Uterus (tissue), 4 donors: ENCODE measurements around the gene ZC3H12A. TPM values are rescaled to one million over a fixed set of nuclear protein-coding genes. Genes with fewer than 3 reads are reported as not detected.

Source experiments
- DNase-seq, 2 donors: peaks; one replicate each; pipeline ENCODE4 v3.0.0-alpha.2; 2019 to 2020
- H3K27ac ChIP-seq, 2 donors: fragments of 200-600 bp; sonication (generic); 1 replicate in 1 of 2; 2 replicates in 1 of 2; pipeline ENCODE4 v1.5.1; 2016 to 2018
- H3K27me3 ChIP-seq, 2 donors: fragments of 200-600 bp; sonication (generic); one replicate each; pipeline ENCODE4 v1.5.1; 2018 to 2019; ENCODE audit warnings: control low read depth in 1 of 2
- H3K36me3 ChIP-seq, 2 donors: fragments of 200-600 bp; sonication (generic); one replicate each; pipeline ENCODE4 v1.5.1; 2019; ENCODE audit warnings: control low read depth in 1 of 2
- H3K4me1 ChIP-seq, 2 donors: fragments of 200-600 bp; sonication (generic); one replicate each; pipeline ENCODE4 v1.5.1; 2018 to 2019; ENCODE audit warnings: control low read depth in 1 of 2
- H3K4me3 ChIP-seq, 2 donors: fragments of 200-600 bp; sonication (generic); 1 replicate in 1 of 2; 2 replicates in 1 of 2; pipeline ENCODE4 v1.5.1; 2018 to 2019; ENCODE audit warnings: mild to moderate bottlenecking in 1 of 2
- H3K9me3 ChIP-seq, 2 donors: fragments of 200-600 bp; sonication (generic); one replicate each; pipeline ENCODE4 v1.5.1; 2019; ENCODE audit warnings: control low read depth in 1 of 2
- POLR2A ChIP-seq, 2 donors: fragments of 450-650 bp; IDR thresholded peaks; one replicate each; pipeline ENCODE4 v1.6.1; 2016; ENCODE audit warnings: antibody characterized with exemption in 2 of 2, mild to moderate bottlenecking in 1 of 2, moderate library complexity in 1 of 2
- intact Hi-C: fragments of 100-400 bp; cut with DNase I; formaldehyde crosslinking; loops from one replicate; pipeline ENCODE4 v1.15.1; 2023; ENCODE audit warnings: low total_unique reads
- total RNA-seq, 4 donors: library from RNA; depleted of rRNA in 3 of 4; stranded (reverse); fragments of >200 nt in 3 of 4; gene quantifications; one replicate each; pipeline versions ENCODE4 v1.1.0 to v1.2.4, GENCODE V29; 2014 to 2023
- TF ChIP-seq, protein P1 (sequence below), 4 experiments: fragments of 200-600 bp in 2 of 4; fragments of 450-650 bp in 2 of 4; sonication (generic) in 2 of 4; IDR thresholded peaks; one replicate each; pipeline ENCODE4 v1.5.1; 2016 to 2019; ENCODE audit warnings: antibody characterized with exemption in 4 of 4, mild to moderate bottlenecking in 2 of 4, moderate library complexity in 1 of 4
- donor health status: DM: yes; HTN: yes; CAD: no.

The ZC3H12A gene
- total RNA-seq, 4 donors from 2014 or later = 2.5 to 11.5 (median 8.5) TPM

DNA sequence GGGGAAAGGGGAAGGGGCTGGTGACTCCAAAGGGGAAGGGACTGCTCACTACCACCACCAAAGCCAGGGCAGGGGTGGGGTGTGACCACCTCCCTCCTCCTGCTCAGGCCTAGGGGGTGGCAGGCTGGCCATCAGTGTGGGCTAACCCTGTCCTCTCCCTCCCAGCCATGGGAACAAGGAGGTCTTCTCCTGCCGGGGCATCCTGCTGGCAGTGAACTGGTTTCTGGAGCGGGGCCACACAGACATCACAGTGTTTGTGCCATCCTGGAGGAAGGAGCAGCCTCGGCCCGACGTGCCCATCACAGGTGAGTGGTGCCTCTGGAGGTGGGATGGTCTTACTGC, 5.7 kb downstream of the ZC3H12A start:
- DNase-seq = no peak
- Histone ChIP-seq H3K36me3 (no peaks in the 10 kb centered on the region), H3K27ac (peak overlapping the region; percentile 85 to 94), H3K4me3 (peak overlapping the region in 1 of 2 donors; percentile 29), H3K4me1 (peaks cover 14 to 38% of the 10 kb centered on the region in 2 donors), H3K27me3 (no peaks in the 10 kb centered on the region), H3K9me3 (no peaks in the 10 kb centered on the region)
- TF ChIP-seq, protein P1, sequence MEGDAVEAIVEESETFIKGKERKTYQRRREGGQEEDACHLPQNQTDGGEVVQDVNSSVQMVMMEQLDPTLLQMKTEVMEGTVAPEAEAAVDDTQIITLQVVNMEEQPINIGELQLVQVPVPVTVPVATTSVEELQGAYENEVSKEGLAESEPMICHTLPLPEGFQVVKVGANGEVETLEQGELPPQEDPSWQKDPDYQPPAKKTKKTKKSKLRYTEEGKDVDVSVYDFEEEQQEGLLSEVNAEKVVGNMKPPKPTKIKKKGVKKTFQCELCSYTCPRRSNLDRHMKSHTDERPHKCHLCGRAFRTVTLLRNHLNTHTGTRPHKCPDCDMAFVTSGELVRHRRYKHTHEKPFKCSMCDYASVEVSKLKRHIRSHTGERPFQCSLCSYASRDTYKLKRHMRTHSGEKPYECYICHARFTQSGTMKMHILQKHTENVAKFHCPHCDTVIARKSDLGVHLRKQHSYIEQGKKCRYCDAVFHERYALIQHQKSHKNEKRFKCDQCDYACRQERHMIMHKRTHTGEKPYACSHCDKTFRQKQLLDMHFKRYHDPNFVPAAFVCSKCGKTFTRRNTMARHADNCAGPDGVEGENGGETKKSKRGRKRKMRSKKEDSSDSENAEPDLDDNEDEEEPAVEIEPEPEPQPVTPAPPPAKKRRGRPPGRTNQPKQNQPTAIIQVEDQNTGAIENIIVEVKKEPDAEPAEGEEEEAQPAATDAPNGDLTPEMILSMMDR (IDR thresholded peaks at IDR 0.05) = no peak
- no peak for TF ChIP-seq POLR2A (IDR thresholded peaks at IDR 0.05)
- intact Hi-C loops = no loop called here

DNA sequence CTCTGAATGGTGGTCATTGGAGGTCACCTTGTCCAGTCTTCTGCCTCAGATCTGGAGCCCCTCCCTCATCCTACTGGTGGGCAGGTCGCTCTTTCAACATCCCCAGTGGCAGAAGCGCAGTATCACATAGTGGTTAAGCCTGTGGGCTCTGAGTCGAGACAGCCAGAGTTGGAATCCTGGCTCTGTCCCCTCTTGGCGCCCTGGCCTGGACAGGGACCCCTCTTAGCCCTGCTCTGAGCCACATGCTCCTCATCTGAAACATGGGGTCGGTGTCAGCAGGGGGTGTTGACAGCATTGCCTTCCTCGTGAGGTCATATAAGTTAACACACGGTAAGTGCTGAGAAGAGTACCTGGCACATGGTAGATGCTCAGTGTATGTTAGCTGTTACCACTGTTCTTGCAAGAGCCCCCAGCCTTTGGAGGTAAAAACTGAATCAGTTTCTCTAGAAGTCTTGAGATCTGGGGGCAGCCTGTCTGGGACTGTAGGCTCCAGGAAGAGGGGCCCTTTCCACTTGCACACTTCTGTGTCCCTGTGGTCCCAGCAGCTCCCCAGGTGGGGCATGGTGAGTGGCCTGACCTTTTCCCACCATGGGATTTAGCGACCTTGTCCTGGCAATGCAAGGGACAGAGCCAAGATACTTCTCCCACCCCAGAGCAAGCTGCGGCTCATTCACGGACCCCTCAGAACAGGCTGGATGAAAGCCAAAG, 6.4 kb downstream of the ZC3H12A start:
- H3K36me3 ChIP-seq = no peaks in the 10 kb centered on the region
- no peak for DNase-seq
- H3K4me3 ChIP-seq = no peak overlapping the region
- H3K27ac ChIP-seq = peak overlapping the region; percentile 85 to 94
- peaks cover 14 to 38% of the 10 kb centered on the region in 2 donors for H3K4me1 ChIP-seq
- intact Hi-C loops = no loop called here
- no peaks in the 10 kb centered on the region for H3K27me3 ChIP-seq
- TF ChIP-seq, protein P1 (IDR thresholded peaks at IDR 0.05) = no peak
- no peak for TF ChIP-seq POLR2A (IDR thresholded peaks at IDR 0.05)
- H3K9me3 ChIP-seq = no peaks in the 10 kb centered on the region

DNA sequence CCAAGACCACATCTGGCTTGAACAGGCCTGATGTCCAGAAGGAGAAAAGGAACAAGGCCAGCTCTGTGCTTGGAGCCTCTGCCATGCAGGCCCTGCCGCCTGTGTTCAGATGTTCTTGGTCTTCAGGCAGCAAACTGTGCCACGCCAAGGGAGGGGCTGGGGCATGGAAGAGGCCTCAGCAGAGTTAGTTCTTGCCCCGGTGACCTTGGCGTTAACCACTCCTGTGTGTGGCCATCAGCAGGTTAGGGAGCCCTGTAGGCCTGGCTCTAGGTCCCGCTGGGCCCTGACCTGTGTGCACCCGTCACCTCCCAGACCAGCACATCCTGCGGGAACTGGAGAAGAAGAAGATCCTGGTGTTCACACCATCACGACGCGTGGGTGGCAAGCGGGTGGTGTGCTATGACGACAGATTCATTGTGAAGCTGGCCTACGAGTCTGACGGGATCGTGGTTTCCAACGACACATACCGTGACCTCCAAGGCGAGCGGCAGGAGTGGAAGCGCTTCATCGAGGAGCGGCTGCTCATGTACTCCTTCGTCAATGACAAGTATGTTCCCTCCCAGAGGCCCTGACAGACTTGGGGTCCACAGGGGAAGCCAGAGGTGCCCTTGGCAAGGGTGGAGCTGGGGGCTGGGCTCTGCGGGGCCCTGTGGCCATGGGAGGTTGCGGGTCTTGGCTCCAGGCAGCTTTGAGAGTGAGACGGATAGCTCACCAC, 7.1 kb downstream of the ZC3H12A start:
- TF ChIP-seq, protein P1 (IDR thresholded peaks at IDR 0.05) = no peak
- no peak for TF ChIP-seq POLR2A (IDR thresholded peaks at IDR 0.05)
- Histone ChIP-seq H3K27me3 (no peaks in the 10 kb centered on the region), H3K9me3 (no peaks in the 10 kb centered on the region), H3K4me1 (peaks cover 7 to 32% of the 10 kb centered on the region in 2 donors), H3K4me3 (no peak overlapping the region), H3K27ac (no peak overlapping the region), H3K36me3 (no peaks in the 10 kb centered on the region)
- no peak for DNase-seq
- intact Hi-C loops = no loop called here

DNA sequence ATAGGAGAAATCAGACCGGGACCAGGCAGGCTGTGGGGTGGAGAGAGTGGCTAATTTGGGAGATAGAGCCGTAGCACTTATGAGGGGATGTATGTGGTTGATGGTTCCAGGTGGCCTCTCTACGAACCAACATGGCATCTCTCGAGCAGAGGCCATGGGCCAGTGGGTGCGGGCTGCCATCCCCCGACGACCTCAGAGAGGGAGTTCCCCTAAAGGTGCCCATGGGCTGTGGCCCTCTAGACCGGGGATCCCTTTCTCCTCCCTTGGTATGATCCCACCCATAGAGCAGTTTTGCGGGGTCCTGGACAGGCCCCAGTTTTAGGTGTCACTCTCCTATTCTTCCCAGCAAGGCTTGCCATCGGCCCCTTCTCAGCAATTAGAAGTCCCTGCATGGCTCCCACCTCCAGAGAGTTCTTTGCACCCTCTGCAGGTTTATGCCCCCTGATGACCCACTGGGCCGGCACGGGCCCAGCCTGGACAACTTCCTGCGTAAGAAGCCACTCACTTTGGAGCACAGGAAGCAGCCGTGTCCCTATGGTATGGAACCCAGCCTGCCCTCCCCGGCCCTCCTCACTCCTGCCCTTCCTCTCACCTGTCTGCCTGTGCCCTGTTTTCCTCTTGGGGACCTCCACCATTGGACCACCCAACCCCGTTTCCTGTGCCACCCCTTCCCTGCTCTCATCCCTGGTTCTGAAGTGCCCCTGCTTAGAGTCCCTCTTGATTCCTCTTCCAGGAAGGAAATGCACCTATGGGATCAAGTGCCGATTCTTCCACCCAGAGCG, 7.8 kb downstream of the ZC3H12A start:
- DNase-seq = no peak
- TF ChIP-seq, protein P1 (IDR thresholded peaks at IDR 0.05) = no peak
- TF ChIP-seq POLR2A (IDR thresholded peaks at IDR 0.05) = no peak
- H3K4me3 ChIP-seq = no peak overlapping the region
- peaks cover 2 to 27% of the 10 kb centered on the region in 2 donors for H3K4me1 ChIP-seq
- H3K27ac ChIP-seq = no peak overlapping the region
- no peaks in the 10 kb centered on the region for H3K27me3 ChIP-seq
- H3K9me3 ChIP-seq = no peaks in the 10 kb centered on the region
- H3K36me3 ChIP-seq = no peaks in the 10 kb centered on the region
- intact Hi-C loops = no loop called here
